NCI-H748 (cell line): Measurements from ENCODE around the gene STAG2.
"Not testable (repeated sequence)": the region's sequence is repeated elsewhere in the genome, so short reads cannot be mapped to it uniquely, and the experiment has no call there.

ENCODE experiments used
- DNase-seq: peaks from one replicate; lab custom pipeline; 2025; ENCODE audit not compliant: unreplicated experiment; lab: John Stamatoyannopoulos, UW

The STAG2 gene

DNA sequence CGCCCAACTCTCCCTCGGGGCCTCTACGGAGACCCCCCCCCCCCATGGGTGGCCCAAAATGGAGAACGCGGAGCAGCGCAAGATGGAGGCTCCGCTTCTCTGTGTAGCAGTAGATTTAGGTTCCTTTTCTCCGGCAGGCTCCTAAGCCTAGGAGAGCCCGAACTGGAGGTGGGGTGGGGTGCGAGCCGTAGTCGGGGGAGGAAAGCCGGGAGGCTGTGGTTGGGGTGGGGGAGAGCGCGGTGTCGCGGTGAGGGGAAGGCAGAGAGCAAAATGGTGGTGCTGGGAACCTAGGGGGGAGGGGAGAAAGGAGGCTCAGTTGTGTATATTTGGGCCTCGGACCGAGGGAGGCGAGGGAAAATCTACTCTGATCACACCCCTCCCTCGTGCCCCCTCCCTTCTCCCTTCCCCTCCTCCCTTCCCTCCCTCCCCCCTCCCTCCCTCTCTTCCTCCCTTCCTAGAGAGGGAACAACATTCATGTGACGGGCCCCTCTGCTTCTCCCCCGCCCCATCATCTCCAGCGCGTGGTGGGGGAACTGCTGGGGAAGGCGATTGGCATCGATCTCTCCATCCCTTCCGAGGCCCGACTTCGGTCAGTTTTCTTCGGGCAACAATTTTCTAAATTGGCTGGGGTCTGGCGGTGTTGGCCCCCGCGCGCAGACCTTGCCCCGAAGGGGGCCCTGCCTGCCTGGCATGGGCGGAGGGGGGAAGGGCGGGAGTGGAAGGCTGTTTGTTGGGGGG, at the start of gene STAG2:
Gene STAG2 (plus strand): TSS at position 439 of the 738 bp plus-strand sequence. CDS start 60,922 bp downstream, outside the sequence.
- DNase-seq = peak; percentile 92

DNA sequence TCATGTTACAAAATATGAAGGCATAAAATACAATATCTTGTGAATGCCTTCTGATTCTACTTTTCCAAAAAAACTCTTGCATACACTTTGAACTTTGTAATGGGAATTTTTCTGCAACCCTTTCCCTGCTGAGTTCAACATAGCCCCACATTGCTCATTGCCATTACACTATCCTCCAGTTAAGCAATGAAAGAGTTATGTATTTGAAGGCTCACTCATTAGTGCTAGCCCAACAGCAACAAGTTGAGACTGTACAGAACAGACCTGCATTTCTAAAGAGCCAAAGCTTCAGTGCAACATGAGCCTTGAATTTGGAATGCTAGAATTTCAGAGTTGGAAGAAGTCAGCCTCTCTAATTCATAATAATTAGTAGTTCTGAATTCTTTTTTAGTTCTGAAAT, 44.4 kb upstream of the STAG2 start:
- DNase-seq = no peak

DNA sequence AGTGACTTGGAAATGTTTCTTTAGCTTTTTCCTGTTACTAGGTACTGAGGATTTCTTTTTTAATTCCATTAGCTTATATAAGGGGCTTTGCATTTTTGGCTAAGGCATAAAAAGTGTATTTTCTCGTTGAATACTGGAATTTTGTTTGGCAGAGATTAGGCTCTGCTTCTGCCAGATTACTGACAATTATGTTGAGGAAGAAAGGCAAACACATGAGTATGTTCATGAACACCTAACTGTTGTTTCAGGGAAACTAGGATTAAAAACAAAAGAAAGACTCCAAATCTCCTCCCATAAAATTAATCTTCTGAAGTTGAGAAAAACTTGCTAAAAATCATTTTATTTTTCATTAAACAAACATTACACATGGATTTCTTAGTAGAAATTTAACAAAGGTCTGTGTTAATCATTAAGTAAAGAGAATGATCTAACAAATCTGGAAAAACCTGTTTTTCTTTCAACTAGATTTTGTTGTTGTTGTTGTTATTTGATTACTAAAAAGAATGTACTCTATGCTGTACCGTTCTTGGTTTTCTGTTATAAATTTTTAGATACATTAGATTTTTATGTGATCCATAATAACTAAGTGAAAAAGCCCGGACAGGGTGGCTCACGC, 43.3 kb upstream of the STAG2 start:
- DNase-seq = no peak

GRCh38 chrX:123920105-123920785, 41.3 kb upstream of the STAG2 start:
- DNase-seq = no peak

DNA sequence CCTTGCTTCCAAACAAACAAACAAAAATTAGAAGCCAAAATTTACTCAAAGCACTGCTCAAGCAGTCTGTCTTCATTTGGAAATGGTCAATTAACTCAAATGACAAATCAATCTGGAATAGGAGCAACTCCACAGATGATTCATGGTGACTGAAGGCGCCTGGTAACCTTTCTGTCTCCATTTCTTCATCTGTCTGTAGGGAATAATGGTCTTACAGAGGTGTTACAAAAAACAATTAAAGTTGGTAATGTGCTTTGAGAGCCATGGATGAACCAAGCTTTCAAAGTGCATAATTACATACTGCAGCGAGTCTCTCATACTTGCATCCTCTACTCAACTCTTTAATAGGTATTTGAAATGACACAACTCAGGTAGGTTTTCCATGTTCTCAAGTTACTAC, 38.3 kb upstream of the STAG2 start:
- no peak for DNase-seq

DNA sequence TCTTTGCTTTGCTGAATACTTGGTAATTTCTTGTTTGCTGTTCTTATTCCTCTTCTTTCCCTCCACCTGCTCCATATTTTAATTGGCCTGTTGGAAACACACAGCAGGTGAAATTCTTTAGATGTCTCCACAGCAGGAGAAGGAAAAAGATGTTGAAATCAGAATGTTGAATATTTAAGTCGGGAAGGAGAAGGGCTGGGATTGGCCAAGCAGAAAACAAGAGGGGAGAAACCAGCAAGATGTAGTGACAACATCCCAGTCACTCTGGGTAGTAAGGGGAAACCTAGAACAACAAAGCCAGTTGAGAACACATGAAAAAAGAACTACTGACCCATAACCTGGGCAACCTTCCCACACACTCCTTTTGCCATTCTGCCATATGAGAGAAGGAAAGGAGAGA, 37.3 kb upstream of the STAG2 start:
- no peak for DNase-seq

- DNase-seq = no peak
These were observed 33.7 kb upstream of the STAG2 start for GRCh38 chrX:123927845-123928244.

- not testable (repeated sequence) for DNase-seq
These were observed 29.5 kb upstream of the STAG2 start for GRCh38 chrX:123932055-123932454.

DNA sequence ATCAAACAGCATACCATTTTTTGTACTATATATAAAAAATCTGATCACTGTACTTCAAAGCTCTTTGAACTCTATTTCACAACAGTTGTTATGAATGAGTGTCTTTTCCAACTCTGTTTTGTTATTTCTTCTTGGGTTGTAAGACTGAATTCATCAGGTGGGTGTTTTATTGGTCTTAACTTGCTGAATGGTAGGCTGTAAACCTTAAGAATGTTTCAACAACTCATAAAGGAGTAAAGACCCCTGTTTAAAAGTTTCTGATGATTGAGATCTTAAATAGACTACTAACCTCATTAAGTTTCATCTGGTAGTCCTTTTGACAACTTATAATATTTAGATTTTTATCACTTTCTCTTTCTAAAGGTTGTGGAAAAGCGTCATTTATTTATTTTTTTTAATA, 18.4 kb upstream of the STAG2 start:
- no peak for DNase-seq

DNA sequence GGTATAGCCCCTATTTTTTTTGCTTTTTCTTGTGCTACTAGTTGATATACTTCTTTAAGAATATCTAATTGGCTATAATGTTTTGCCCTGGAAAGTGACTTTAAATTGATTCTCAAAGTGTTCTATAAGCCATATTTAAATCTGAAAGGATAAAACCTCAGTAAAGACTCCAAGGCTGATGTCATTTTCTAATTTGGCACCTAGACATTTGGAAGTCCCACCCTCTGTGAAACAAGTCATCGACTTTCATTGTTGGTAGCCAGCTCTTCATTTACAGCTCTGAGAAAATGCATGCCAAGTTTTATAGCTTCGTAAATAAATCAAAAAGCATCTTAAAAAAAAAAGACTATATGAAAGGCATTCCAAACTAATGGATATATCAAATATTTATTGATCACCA, 18.0 kb upstream of the STAG2 start:
- no peak for DNase-seq

GRCh38 chrX:123949846-123950245, 11.7 kb upstream of the STAG2 start:
- no peak for DNase-seq

DNA sequence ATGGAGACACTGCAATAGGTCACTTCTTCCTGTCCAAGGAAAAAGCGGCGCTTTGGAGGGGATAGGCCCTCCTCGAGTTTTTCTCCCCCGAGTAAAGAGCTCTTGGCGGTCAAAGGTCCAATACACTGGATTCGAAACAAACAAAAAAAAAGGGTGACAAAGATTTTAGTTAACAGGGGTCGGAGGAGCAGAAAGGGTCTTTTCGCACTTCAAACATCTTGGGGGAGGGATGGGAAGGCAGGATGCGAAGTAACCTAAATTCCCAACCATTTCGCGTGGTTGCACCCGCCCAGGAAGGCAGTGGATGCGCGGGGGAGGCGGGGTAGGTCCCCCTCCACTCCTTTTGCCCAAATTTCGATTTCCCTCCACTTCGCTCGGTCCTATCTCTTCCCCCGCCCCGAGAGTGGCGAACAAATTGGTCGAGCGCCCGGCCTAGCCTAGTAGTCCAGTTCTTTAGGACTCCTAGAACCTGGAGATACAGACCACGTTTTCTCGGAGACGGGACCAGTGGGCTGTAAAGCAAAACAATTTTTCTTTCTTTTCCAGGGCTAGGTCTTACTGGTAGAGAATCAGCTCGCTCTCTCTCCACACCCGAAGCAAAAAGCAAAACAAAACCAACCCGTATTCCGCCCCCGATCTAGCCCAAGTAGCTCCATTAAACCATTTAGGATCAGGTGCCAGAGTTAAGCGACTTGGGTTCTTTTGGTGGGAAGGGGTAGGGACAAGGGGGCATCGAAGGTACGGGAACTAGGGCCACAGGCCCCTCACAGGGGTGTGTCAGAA, 2.0 kb upstream of the STAG2 start:
- DNase-seq = peak; percentile 68

DNA sequence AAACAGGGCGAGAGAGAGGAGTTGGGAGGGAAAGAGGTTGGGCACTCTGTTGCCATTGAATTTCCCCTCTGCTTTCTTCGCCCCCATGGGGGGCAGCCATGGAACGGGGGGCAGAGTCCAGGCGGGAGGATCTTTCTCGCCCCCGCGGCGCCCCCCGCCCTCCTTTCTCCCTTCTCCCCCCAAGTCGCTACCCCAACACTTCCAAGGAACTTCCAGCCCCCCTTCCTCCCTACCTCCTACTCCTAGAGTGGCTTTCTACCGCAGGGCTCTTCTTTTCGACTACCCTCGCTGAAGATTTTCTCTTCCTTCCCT, 594 bp upstream of the STAG2 start:
- DNase-seq = no peak

DNA sequence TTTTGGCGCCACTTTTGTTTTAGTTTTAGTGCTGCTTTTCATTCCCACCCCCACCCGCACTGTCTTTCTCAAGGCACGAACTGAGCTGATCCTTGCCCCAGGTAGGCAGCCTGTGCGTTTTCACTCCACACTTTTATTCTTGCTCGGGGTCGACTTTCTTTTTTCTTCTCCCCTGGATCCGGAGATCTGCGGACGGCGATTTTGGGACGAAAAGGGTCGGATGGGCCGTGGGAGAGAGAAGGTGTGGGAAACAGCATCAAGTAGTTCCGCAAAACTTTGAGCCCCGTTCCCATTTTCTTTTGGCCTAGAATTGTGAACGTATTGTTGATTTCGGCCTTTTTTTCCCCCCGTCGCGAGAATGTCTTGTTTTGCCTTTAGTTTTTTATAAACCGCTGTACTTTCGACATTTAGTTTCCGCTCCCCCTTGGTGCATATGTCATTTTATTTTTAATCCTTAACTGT, 531 bp downstream of the STAG2 start:
- DNase-seq = no peak

- peak; percentile 95 for DNase-seq
These were observed 1.4 kb downstream of the STAG2 start for GRCh38 chrX:123962794-123963373.

GRCh38 chrX:123964156-123964834, 2.8 kb downstream of the STAG2 start:
- DNase-seq = no peak

GRCh38 chrX:123965712-123966111, 4.2 kb downstream of the STAG2 start:
- no peak for DNase-seq

DNA sequence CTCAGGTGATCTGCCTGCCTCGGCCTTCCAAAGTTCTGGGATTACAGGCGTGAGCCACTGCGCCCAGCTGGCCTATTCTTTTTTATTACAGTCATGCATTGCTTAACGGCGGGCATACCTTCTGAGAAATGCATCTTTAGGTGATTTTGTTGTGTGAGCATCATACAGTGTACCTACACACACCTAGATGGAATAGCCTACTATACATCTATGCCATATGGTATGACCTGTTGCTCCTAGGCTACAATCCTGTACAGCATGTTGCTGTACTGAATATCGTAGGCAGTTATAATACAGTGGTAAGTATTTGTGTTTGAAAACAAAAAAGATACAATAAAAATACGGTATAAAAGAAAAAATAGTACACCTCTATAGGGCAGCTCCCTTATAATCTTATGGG, 6.0 kb downstream of the STAG2 start:
- no peak for DNase-seq

GRCh38 chrX:123968383-123969050, 7.0 kb downstream of the STAG2 start:
- no peak for DNase-seq

DNA sequence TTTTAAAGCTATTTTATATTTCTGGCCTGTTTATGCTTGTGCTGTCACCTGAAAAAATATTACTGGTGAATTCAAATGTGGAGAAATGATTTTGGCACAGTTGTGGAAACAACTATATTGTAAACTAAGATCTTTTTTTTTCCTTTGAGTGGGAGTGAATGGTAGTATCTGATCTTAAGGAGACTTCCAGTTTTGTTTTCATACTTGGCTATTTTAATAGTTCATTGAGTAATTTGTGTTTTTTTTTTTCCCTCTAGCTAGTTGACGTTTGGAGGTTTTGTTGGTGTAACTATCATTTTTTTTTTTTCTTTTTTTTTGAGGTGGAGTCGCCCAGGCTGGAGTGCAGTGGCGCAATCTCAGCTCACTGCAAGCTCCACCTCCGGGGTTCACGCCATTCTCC, 10.5 kb downstream of the STAG2 start:
- no peak for DNase-seq
